HG02642 (cell line): ENCODE measurements around the gene PAQR7.
A peak's percentile ranks its signal among the peaks of the same experiment; 100 is the strongest.

Experiments
- ATAC-seq: cut with Tn5 transposase; IDR thresholded peaks from one replicate; pipeline ENCODE4 v1.9.1; 2021; ENCODE audit warnings: mild to moderate bottlenecking; ENCODE audit not compliant: unreplicated experiment, poor library complexity

PAQR7 gene, protein sequence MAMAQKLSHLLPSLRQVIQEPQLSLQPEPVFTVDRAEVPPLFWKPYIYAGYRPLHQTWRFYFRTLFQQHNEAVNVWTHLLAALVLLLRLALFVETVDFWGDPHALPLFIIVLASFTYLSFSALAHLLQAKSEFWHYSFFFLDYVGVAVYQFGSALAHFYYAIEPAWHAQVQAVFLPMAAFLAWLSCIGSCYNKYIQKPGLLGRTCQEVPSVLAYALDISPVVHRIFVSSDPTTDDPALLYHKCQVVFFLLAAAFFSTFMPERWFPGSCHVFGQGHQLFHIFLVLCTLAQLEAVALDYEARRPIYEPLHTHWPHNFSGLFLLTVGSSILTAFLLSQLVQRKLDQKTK

DNA sequence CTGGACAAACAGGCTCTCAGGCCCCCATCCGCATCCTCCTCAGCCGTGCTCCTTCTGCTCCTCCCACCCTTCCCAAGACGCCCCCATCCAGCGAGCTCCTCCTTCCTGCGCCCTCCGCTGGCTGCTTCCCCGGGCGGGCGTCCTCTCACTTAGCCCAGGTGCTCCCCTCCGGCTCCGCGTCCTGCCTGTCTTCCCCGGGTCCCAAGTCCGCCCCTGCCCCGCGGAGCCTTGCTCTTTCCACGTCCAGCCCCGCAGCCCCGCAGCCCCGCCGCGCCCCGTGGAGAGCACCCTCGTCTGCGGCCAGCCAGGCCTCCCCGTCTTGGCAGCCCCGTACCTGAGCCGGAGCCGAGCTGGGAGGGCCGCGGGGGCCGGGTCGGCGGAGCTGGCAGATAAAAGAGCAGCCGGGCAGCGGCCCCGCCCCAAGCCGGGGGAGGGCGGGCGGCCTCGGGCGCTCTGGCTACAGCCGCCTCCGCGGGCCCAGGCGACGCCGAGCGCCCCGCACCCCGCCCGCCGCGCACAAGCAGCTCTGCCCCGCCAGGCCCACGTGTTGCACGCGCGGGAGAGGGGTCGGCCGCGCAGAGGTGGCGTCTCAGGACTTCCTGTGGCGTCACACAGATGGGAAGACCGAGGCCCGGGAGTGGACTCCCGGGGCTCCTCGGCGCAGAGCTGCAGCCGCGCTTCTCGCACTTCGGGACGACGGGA is at the start of gene PAQR7:
TSS of gene PAQR7 (minus strand) at position 555 of the 702 bp plus-strand sequence. CDS start 11,869 bp downstream, outside the sequence.
- ATAC-seq, result peak; percentile 55

DNA sequence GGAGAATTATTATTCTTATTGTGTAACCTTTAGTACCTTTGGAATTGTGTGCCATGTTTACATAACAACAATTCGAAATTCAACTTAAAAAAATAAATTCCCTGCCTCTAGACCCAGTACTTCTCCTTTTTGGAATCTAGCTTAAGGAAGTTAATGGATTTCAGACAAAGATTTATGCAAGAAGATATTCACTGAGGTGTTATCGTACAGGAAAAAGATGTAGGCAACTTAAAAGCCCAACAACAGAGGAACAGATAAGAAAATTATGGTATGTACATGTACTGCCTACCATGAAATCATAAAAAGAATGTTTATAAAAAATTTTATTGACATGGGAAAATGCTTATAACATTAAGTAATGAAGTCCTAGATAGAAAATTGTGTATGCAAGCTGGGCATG is 48.9 kb upstream of the PAQR7 start:
- no peak for ATAC-seq

DNA sequence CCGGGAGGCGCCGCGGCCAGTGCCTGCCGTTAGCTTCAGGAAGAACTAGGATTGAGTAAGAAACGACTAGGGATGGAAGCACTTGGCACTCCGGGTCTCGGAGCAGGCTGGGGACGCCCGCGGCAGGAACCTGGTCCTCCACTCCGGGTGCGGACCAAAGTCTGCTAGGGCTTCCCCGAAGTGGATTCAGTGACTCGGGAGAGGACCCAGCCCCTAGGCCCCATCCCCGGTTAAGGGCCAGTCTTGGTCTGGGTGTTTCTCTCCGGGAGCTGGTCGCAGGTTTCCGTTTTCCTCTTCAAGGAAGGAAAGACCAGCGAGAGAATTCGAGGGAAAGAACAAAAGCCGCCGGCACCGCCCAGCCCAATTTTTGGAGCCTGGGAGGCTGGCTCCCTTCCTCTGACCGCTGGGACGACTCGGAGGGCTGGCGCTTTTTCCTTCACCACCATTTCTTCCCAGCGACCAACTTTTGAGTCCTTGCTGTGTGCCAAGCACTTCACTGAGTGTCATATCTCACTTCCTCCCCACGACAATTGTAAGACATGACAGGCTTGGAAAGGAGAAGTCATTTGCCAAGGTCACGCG is 47.6 kb upstream of the PAQR7 start:
- ATAC-seq, result no peak

DNA sequence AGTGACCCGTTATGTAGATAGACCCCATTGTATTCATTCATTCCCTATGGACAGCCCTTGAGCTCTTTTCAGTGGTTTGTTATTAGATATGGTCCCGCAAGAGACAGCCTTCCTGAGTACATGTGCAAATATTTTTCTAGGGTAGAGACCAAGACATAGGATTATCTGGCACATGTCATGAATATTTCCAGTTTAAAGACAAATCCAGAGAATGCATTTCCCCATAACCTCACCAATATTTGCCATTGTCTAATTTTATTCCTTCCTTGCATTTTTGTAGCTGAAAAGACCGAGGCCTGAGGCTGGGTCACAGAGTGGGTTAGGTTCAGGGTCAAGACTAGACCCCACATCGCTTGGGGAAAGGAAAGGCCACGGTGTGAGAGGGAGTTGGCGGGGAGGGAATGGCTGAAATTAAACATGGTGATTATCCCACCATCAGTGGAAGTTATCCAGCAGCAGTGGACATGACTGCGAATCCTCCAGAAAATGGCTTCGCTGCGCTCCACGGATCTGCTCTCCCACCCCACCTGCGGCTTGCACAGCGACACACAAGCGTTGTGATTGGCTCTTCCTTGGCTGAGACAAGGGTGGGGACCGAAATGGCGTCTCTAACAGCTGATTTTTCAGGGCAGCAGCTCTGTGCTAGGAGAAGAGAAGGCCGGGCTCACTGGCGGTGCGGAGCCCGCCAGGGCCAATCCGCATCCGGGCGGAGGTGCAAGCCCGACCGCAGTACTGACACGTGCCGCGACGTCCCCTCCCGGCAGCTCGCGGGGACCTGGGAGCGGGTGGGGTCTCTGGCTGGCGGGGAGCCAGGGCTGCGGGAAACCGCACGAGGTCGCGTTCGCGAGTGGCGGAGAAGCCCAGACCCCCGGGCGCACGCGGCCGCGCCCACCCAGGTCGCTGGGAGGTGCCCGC is 46.8 kb upstream of the PAQR7 start:
- no peak for ATAC-seq

DNA sequence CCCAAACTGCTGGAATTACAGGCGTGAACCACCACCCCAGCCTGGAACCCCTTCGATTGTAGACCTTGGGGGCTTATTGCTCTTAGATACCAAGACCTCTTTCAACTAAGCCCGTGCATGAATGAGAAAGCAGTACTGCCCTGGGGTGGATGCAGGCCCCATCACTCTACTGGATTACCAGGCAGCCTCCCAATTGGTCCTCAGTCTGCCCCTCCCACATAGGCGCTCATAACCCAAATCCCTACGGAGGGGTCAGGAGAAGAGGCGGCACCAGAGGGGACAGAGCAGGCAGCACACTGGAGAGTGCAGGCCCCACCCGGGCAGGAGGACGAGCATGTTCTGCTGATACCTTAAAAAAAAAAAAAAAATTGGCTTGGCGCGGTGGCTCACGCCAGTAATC is 43.1 kb upstream of the PAQR7 start:
- no peak for ATAC-seq

DNA sequence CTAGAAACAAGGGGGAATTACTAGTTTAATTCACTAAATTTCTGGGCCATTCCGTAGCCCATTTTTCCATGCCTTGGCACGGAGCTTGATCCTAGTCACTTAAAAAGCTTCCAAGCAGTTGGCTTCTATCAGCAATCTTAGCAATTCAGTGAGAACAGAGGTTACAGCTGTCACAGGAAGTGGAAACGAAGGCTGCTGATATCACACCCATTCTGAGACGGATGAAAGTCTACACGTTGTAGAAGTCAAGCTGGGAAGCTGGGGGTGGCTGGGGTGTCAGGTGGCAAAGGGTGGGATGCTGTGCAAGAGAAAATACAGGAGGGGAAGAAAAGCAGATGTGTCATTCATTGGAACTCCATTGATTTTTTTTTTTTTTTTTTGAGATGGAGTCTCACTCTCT is 42.5 kb upstream of the PAQR7 start:
- no peak for ATAC-seq

DNA sequence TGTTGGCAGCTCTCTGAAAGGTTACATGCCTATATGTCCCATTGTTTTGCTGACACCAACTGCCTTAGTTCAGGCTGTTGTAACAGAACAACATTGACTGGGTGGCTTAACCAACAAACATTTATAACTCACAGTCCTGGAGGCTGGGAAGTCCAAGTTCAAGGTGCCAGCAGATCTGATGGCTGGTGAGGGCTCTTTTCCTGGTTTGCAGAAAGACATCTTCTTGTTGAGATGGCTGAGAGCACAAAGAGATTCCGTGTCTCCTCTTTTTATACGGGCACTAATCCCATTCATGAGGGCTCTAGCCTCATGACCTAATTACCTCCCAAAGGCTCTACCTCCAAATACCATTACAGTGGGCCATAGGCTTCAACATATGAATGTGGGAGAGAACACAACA is 41.0 kb upstream of the PAQR7 start:
- ATAC-seq, result no peak

DNA sequence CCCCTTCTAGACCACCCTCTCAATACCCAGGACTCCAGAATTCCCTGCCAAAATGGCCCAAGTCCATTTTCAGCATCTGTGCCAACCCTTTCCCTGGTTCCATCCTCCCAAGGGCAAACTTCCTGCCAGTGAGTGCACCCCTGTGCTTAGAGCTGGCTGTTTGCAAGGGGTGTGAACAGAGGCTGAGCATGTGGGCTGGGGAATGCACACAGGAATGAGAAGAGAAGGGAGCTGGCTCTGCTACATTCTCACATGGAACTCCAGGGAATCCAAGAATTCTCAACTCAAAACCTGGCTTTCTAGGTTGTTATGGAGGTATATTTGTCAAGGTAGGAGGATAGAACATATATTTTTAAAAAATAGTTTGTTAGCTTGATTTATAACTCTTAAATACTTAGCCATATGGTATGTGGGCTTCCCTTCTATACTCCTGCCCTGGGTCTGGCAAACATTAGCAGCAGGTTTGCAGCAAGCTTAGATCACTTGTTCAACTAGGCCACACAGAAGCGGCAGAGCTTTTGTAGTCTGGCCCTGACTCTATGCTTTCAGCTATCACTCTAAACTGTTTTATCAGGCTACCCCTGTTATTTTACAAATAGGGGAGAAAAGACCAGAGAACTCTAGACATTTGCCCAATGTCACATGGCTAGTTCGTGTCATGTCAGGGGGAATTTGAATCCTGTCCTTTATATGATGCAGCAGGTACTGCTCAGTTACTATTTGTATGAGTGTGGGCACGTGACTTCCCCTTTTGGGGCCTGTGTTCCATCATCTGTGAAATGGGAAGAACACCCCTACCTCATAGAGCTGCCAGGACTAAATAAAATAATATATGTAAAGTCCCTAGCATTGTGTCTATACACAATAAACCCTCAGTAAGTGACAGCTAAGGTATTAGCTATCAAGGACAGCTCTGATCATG is 38.8 kb upstream of the PAQR7 start:
- ATAC-seq, result no peak

DNA sequence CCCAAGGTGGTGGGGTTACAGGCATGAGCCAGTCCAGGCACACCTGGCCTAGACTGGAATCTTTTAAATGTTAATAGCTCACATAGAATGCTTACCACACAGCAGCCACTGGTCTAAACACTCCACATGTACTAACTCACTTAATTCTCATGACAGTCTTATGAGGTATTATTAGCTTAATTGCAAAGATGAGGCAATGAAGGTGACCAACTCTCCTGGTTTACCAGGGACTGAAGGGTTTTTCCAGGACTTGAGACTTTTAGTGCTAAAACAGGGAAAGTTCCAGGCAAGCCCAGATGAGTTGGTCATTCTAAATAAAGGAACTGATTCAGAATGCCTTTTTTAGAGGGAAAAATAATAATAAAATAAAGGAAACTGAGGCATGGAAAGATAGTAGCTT is 37.7 kb upstream of the PAQR7 start:
- ATAC-seq, result no peak

DNA sequence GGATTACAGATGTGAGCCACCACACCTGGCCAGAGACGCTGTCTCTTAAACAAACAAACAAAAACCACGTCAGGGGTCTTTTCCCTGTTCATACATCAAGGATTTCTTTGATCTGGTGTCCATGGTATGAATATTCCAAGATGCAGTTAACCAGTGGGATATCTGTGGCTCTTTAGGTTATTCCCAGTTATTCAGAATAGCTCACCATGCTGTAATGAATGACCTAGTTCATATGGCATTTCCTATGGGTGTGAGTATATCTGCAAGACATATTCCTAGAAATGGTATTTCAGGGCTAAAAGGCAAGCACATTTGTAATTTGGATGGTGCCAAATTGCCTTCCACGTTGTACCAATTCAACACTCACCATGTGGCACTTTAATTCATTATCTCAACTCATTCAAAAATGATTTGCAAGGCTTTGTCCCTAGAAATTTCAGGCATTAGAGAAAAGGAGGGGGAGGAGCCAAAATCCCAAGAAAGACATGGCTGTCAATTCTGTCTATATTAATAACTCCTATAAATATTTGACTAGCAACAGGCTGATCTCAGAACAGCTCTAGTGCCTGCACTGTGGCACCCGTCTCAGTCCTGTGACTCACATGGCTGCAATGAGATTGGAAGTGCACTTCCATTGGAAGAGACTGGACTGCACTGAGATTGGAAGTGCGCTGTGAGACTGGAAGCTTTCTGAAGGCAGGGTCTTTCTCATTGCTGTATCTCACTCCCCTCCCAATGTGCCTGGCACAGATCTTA is 36.7 kb upstream of the PAQR7 start:
- no peak for ATAC-seq

DNA sequence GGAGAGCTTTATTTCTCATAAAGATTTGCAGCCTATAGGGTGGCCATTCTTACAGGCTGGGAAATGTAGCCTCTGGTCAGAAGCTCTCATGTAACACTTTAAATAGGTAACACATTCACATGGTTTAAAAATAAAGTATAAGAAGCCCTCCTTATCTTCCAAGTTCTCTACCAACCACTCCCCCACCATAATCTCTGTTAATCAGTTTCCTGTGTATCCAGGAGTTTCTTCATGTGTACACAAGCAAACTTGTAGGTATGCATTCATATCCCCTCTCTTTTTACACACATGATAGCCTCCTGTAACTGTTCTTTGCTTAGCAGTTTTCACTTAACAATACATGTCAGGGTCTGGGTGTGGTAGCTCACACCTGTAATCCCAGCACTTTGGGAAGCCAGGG is 35.7 kb upstream of the PAQR7 start:
- ATAC-seq, result no peak

DNA sequence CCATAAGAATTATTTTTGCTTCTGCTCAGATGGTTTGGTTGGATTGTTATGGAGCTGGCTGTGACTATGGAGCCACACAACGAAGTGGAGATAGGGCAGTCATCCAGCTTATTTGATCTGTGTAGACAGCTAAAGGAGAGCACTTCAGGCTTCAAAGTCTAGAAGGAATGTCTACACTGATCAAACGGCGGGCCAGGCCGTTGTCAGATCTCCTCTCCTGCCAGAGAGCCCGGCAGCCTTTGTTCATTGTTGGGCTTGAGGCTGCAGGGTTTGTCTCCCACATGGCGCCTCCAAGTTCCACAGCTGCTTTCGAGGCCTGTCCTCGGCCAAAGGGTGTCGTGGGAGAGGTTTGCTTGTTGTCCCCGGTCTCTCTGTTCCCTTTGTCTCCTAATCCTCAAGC is 33.5 kb upstream of the PAQR7 start:
- no peak for ATAC-seq

DNA sequence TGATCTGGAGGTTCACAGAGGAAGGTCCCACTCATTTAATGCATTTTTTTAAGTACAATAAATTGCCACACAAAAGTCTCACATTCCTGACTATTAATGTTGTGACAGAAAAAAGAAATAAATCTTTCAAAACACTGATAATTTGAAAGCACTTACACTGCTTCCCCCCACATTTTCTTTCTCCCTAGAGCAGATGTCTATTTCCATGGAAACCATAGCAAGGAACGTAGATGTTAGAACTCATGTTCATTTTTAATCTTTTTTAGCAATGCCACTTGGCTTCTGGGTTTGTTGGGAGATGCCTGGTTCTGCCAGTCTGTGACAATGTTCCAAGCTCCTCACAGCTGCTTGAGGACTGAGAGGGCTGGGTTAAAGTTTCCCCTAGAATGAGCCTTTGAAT is 32.7 kb upstream of the PAQR7 start:
- ATAC-seq, result no peak

DNA sequence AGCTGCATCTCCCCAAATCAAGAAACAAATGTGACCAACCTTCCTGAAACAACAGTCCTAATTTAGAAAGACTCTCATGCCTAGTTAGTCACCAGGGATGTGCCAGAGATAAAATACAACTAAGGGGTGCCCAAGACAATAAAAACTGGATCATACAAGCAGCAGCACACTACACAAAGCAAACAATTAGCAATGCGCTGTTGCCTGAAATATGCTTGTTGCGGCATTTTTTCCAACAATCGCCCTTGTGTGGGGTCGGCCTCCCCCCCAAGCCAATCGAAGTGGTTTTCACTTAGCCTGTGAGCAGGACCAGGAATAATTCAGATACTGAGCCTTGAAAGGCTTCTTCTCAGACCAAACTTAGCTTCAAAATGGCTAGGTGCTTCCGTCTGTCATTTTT is 32.1 kb upstream of the PAQR7 start:
- ATAC-seq, result no peak

DNA sequence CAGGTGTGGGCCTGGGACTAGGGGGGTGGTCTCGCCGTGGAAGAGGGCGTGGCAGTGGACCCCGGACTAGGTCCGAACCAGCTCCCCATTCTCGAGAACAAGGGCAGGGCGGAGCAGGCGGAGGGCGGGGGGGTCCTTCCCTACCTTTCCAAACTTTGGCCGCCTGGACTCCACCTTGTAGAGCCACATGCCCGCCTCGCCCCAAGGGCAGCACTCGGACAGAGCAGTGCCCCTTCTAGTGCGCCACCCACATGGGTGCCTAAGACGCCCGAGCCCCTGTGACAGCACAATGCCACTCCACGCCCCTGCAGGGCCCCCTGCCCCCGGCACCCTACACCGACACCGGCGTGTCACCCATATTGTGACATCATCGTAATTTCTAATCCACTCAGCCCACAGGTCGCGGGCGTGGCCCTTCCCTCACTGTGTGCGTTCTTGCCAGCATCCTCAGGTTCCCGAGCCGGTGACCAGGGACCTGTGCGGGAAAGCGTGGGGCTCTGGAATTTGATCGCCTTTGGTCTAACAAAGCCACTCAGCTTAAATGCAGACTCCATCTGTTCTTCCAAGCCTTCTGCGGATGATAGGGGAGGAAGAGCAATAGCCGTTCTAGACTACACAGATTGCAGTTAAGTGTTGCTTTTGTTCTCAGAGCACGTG is 31.3 kb upstream of the PAQR7 start:
- no peak for ATAC-seq

DNA sequence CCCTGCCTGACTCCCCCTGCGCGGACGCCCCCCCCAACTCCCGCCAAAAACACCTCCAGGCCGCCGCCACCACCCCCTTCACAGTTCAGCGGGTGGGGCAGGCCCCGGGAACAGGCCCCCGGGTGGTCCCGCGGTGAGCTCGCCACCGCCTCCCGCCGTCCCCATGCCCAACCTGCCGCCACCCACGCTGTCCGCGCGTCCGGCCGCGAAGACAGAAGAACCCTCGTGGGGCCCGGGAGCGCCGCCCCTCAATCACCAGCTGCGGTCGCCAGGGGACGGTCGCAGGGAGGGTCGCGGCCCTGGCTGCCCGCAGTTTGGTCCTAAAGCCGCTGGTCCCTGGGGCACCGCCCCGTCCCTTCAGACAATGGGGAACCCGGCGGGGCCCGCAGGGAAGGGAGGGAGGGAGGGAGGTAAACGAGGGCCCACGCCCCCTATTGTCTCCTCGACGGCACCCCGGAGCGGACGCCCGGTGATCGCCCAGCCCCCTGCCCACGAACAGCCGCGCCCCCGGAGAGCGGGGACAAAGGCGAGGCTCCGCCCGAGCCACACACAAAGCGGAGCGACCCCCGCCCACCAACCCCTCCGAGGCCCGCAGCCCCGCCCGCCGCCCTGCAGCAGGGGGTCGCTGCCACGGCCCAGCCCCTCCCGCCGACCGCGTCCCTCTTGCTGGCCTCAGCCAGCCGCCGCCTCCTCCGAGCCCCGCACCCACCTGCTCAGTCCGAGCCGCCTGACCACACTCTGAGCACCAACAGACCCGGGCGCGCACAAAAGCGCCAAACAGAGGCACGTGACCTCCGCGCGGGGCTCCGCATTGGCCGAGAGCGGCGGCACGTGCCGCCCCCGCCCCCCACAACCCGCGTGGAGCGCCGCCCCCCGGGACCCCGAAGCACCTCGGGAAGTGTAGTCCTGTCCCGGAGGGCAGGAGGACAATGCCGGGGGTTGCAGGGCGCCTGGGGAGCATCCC is 30.5 kb upstream of the PAQR7 start, which contains the start of gene STMN1:
TSS of gene STMN1 (minus strand) at position 740 of the 964 bp plus-strand sequence. CDS start 1,743 bp downstream, outside the sequence.
- ATAC-seq, result peak; percentile 75
